Right lobe of liver (tissue), 4 donors: Measurements from ENCODE around the gene TDP1.

ENCODE experiments used
- CTCF ChIP-seq, 4 donors: fragments of 200-600 bp in 3 of 4; fragments of 450-650 bp in 1 of 4; IDR thresholded peaks; one replicate each; pipeline versions ENCODE4 v1.5.1 to v1.8.0; 2016 to 2022; ENCODE audit warnings: antibody characterized with exemption in 4 of 4, mild to moderate bottlenecking in 2 of 4
- POLR2A ChIP-seq: fragments of 450-650 bp; IDR thresholded peaks from one replicate; pipeline ENCODE4 v1.6.1; 2017; ENCODE audit warnings: antibody characterized with exemption, mild to moderate bottlenecking
- donor health status: DM: no; HTN: no; CAD: no.
- donor health status: DM: no; HTN: no; CAD: no.
- donor health status: DM: no; HTN: yes; CAD: no.

GRCh38 chr14:89978656-89979055 is 22.9 kb downstream of the TDP1 start:
- TF ChIP-seq CTCF (IDR thresholded peaks at IDR 0.05) (no peak), POLR2A (no peak)
